CD4-positive, alpha-beta T cell treated with Interleukin-17A for 1 hour (primary cell): ENCODE data around the gene NFATC1.

Experiments used
- DNase-seq: peaks from one replicate; pipeline ENCODE4 v3.0.0-alpha.2; 2020

The NFATC1 gene

DNA sequence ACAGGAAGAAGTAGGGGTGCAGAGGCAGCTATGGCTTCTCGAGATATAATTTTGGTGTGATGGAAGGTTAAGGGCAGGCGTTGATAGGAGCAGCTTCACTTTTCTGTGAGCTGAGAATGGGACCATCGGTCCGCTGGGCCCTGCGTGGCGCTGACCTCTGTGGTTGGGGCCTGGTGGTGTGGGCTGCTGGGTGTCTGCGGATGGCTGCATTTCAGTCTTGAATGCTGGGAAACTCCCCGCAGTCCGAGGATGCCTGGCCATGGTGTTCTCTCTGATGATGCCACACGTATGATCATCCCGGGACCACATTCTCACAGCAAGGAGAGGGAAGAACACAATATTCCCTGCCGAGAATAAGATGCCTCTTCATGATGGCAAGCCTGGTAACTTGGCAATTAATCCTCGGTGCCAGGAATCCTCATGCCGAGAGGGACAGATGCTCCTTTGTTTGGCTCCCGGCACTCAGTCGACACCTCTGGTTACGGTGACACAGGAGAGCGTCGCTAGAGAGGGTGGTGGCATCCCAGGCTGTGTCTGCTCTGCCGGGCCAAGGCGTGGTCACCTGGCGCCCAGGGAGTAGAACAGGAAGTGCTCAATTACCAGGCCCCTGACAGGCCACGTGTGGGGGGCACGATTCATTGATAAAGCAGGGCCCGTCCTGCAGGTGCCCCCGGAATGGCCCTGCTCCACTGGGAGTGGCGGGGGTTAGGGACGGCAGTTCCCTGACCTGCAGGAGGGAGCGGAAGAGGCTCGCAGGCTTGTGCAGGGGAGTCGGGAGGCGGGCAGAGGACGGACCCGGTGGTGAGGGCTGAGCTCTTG lies 164.5 kb downstream of the NFATC1 start:
- DNase-seq, result no peak

DNA sequence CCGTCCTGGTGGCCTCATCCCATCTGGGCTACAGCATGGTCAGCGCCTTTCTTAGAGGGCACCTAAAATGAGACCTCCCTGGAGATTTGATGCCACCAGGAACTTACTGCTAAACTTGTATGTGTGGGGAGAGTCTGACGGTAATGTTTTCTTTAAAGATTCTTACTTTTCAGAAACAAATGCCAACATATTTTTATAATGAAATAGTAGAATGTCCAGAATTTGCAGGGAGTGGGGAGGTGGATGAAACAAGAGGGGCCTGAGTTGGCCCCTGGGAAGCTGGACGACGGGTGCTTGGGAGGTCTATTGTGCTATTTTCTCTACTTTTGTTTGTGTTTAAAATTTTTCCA lies 165.1 kb downstream of the NFATC1 start:
- no peak for DNase-seq

GRCh38 chr18:79563949-79564348 lies 168.2 kb downstream of the NFATC1 start:
- DNase-seq, result no peak

- no peak for DNase-seq
Observed at GRCh38 chr18:79564441-79564840, 168.7 kb downstream of the NFATC1 start.

DNA sequence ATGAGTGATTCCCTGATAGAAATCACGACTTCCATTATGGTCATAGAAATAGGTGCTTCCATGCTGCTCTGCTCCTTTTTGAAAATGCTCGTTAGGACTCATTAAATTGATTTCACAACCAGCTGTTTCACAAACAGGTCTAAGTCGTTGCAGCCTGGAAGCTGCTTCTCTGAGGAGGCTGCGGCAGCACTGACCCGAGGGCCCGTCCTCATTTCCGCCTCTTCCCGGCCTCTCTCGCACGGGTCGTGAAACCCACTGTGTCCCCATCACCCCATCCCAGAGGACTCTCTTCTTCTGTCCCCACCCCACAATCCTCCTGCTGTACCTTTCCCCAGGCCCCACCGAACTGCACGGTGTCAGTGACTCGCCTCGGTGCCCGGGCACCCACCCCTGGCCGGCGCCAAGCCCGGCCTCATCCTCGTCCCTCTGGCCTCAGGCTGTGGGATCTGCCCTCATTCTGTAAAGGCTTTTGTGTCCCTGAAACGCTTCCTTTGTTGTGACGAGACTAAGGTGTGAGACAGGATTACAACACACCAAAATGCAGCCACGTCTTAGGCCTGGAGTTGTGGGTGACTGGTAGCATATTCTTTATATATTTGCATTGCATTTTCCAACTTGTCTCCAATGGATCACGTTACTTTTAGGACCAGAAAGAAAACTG lies 171.2 kb downstream of the NFATC1 start:
- DNase-seq, result no peak

GRCh38 chr18:79567481-79568147 lies 171.9 kb downstream of the NFATC1 start:
- DNase-seq, result no peak

GRCh38 chr18:79568543-79569205 lies 172.9 kb downstream of the NFATC1 start:
- no peak for DNase-seq

DNA sequence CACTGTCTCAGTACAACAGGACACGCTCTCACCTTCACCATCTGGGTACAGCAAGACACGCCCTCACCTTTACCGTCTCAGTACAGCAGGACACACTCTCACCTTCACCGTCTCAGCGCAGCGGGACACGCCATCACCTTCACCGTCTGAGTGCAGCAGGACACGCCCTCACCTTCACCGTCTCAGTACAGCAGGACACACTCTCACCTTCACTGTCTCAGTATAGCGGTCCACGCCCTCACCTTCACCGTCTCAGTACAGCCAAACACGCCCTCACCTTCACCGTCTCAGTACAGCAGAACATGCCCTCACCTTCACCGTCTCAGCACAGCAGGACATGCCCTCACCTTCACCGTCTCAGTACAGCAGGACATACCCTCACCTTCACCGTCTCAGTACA lies 174.0 kb downstream of the NFATC1 start:
- DNase-seq, result no peak

- DNase-seq, result no peak
Observed at GRCh38 chr18:79570266-79571201, 174.8 kb downstream of the NFATC1 start.

GRCh38 chr18:79571211-79572092 lies 175.7 kb downstream of the NFATC1 start:
- DNase-seq, result no peak

DNA sequence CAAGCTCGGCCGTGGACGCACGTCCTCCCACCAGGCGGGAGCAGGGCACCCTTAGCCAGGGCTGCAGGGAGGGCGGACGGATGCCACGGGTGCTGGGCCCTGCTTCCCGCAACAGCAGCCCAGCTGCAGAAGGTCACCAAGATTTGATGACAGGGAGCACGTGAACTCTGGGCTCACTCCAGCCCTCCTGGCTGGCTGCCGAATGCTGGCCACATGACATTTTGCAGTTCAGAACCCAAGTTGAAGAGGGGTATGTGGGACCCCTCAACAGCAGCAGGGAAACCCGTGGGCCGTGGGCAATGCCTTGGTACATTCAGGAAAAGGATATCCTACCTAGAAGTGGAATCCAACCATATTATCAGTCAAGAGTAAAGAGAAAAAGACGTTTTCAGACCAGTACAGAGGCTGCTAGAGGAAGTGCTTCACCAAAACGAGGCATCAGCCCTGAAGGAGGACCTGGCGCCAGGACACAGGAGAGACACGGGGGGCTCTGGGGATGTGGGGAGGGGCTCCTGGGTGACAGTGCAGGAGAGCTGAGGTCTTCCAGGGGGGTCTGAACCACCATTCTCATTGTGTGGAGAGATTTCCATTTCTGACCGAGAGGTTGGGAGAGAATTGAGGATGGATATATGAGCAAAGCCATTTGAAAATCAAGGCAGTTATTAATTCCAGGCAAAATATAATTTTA lies 176.5 kb downstream of the NFATC1 start:
- DNase-seq, result no peak

- no peak for DNase-seq
Observed at GRCh38 chr18:79572848-79573451, 177.2 kb downstream of the NFATC1 start.

DNA sequence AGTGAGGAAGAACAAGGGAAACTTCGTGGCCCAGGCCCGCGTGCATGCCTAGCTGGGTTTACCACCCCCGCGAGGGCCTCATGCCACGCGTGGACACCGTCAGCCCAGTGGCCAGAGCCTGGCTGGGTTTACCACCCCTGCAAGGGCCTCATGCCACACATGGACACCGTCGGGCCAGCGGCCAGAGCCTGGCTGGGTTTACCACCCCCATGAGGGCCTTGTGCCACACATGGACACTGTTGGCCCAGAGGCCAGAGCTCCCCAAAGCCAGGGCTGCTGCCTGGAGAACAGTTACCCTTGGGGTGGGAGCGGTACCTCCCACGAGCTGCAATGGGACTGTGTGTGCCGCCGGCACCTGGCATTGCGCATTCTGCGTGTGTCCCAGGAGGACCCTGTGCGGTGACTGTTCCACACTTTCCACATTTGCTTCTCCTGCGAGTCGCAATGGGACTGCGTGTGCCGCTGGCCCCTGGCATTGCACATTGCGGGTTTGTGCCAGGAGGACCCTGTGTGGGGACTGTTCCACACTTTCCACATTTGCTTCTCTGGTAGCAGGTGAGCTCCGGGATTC lies 178.3 kb downstream of the NFATC1 start:
- DNase-seq, result no peak

DNA sequence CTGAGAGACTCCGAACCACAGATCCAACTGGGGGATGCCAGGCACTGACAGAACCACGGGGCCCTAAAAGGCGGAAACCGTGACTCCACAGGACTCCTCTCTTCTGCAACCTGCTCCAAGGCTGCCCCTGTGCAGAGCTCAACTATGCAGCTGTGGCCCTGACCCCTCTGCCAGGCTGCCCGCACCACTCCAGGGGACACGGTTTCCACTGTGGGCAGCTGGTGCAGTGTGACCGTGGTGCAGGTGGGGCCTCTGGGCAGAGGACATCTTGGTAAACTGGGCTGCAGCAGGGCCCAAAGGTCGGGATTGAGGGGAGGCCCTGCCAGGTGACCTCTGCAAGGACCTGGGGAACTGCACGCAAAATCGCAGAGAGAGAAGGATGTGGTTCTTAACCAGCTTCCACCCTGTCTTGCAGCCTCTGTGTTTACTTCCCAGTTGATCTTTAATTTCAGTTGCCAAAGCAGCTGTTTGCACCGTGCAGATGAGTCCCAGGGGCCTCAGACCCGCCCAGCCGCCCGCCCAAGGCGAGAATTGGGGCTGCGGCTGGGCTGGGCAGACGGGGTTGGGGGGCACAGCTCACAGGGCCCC lies 179.3 kb downstream of the NFATC1 start:
- DNase-seq, result no peak

- no peak for DNase-seq
Observed at GRCh38 chr18:79575891-79576685, 180.4 kb downstream of the NFATC1 start.

DNA sequence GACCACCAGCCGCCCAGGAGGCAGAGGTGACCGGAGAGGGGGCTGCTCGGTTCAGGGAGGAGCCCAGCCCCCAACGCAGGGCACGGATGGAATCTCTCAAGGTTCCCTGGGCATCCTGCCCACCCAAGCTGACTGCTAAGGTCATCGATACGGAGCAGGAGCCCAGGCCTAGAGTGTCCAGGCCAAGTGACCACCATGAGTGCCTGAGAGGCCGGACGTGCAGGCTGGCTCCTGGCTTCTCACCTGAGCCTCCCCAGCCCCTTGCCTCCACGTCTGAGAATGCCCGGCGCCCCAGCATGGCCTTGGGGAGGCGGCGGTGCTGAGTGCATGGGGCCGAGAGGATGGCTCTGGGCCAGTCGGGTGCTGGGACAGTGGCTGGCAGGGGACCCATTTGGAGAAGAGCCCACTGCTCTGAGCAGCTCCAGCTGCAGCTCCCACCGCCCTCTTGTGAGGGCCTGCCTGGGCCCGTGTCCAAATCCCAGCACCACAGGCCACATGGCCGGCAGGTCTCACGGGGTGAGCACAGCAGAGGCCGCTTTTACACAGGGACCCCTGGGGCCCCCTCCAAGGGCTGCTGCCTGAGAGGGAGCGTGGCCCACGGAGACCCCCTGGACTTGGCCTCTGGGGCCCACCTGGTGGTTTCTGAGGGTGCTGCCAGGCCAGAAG lies 181.1 kb downstream of the NFATC1 start:
- DNase-seq, result no peak

DNA sequence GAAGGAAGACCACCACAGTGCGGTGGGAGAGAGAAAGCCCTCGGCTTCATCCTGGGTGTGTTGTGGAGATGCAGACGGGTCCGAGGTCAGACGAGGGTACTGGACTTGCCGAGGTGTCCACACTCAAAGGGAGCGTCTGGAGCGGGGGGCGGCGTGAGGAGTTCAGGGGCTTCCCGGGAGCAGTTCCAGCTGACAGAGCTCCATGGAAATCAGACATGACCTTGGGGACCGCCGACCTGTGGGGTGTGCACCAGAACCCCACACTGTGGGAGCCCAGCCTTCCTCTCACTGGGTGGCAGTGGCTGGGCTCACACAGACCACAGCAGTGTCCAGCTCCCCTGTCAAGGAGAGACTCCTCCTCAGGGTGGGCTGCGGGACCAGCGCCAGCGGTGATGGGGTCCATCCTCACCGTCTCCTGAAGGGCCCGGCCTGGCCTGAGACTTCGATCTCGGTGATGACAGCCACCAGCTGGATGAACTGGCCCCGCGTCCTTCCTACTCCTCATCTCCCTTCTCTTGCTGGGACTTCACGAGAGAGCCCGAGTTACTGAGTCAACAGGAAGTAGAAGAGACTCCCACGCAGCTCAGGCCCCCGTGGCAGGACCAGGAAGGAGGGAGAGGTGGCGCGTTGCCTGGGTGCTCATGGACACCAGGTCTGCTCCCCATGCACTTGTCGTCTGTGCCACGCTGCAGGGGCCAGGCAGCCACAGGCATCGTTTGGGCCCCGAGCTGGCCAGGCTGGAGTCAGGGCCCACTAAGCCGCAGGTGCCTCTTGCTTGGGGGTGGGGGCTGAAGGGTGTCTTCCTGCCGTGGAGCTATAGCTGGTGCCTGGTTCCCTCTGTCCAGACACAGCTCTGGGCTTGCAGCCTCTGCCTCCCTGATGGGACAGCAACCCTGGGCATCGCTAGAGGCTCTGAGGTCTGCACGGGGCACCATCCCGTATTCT lies 182.0 kb downstream of the NFATC1 start:
- DNase-seq, result no peak
